Stimulated activated CD8-positive, alpha-beta memory T cell treated with anti-CD3 and anti-CD28 coated beads, Interleukin-7, amount 100 ng/mL, for 24 hours (primary cell): ENCODE measurements around the gene INTS6L.
"Not testable (repeated sequence)": the region's sequence is repeated elsewhere in the genome, so short reads cannot be mapped to it uniquely, and the experiment has no call there.

Experiments used
- DNase-seq: peaks from one replicate; pipeline ENCODE4 v3.0.0-alpha.2; 2020; ENCODE audit warnings: low read depth

The INTS6L gene

GRCh38 chrX:135522878-135523693 is 2.6 kb downstream of the INTS6L start:
- no peak for DNase-seq

GRCh38 chrX:135528254-135528653 is 7.8 kb downstream of the INTS6L start:
- no peak for DNase-seq

- DNase-seq, result no peak
Observed at GRCh38 chrX:135528756-135529155, 8.3 kb downstream of the INTS6L start.

GRCh38 chrX:135530097-135530496 is 9.6 kb downstream of the INTS6L start:
- DNase-seq, result no peak

- DNase-seq, result no peak
Observed at GRCh38 chrX:135531813-135532212, 11.4 kb downstream of the INTS6L start.

- DNase-seq, result no peak
Observed at GRCh38 chrX:135535077-135535940, 14.8 kb downstream of the INTS6L start.

GRCh38 chrX:135536877-135537276 is 16.4 kb downstream of the INTS6L start:
- no peak for DNase-seq

- DNase-seq, result no peak
Observed at GRCh38 chrX:135541351-135541750, 20.9 kb downstream of the INTS6L start.

- no peak for DNase-seq
Observed at GRCh38 chrX:135543172-135543571, 22.7 kb downstream of the INTS6L start.

GRCh38 chrX:135543924-135544323 is 23.5 kb downstream of the INTS6L start:
- no peak for DNase-seq

- DNase-seq, result no peak
Observed at GRCh38 chrX:135544338-135544948, 24.0 kb downstream of the INTS6L start.

GRCh38 chrX:135547767-135548166 is 27.3 kb downstream of the INTS6L start:
- DNase-seq, result no peak

GRCh38 chrX:135549519-135549918 is 29.1 kb downstream of the INTS6L start:
- DNase-seq, result no peak

GRCh38 chrX:135556055-135556454 is 35.6 kb downstream of the INTS6L start:
- DNase-seq, result no peak

GRCh38 chrX:135557344-135557743 is 36.9 kb downstream of the INTS6L start:
- no peak for DNase-seq

- DNase-seq, result no peak
Observed at GRCh38 chrX:135572436-135572835, 52.0 kb downstream of the INTS6L start.

GRCh38 chrX:135581496-135581895 is 61.0 kb downstream of the INTS6L start:
- DNase-seq, result no peak

- DNase-seq, result no peak
Observed at GRCh38 chrX:135585153-135585552, 64.7 kb downstream of the INTS6L start.

- no peak for DNase-seq
Observed at GRCh38 chrX:135591871-135592270, 71.4 kb downstream of the INTS6L start.

GRCh38 chrX:135594049-135594448 is 73.6 kb downstream of the INTS6L start:
- not testable (repeated sequence) for DNase-seq

- DNase-seq, result not testable (repeated sequence)
Observed at GRCh38 chrX:135594453-135594852, 74.0 kb downstream of the INTS6L start.

- DNase-seq, result no peak
Observed at GRCh38 chrX:135595543-135595942, 75.1 kb downstream of the INTS6L start.

- peak; percentile 5 for DNase-seq
Observed at GRCh38 chrX:135596495-135596894, 76.0 kb downstream of the INTS6L start.
